GM13977 (cell line): Measurements from ENCODE around the gene LGR4.

Experiments
- DNase-seq: peaks from one replicate; pipeline ENCODE4 v3.0.0; 2012; ENCODE audit warnings: low spot score
- CTCF ChIP-seq: IDR thresholded peaks from 2 replicates; pipeline ENCODE4 v1.5.1; 2012; ENCODE audit warnings: mild to moderate bottlenecking, control low read depth; ENCODE audit not compliant: insufficient read depth; ENCODE audit errors: extremely low read depth, missing control alignments
- in situ Hi-C: fragments of 300-500 bp; cut with MboI; formaldehyde crosslinking; loops from one replicate; pipeline ENCODE4 v1.12.0; 2022; ENCODE audit warnings: low sequenced_read_pairs, low pct_unique_long_range_greater_than_20kb, mixed read lengths, inconsistent platforms; ENCODE audit not compliant: unreplicated experiment

The LGR4 gene

GRCh38 chr11:27355575-27356104, 117.0 kb downstream of the LGR4 start:
- in situ Hi-C loops = no loop called here
- no peak for DNase-seq
- TF ChIP-seq CTCF = no peak

GRCh38 chr11:27354359-27354965, 118.1 kb downstream of the LGR4 start:
- in situ Hi-C loops = no loop called here
- no peak for DNase-seq
- TF ChIP-seq CTCF = no peak

- in situ Hi-C loops = no loop called here
- TF ChIP-seq CTCF = no peak
- no peak for DNase-seq
Measured at GRCh38 chr11:27353593-27354358, 118.8 kb downstream of the LGR4 start.

GRCh38 chr11:27352781-27353180, 119.8 kb downstream of the LGR4 start:
- in situ Hi-C loops = no loop called here
- TF ChIP-seq CTCF = no peak
- no peak for DNase-seq

- TF ChIP-seq CTCF = no peak
- in situ Hi-C loops = no loop called here
- no peak for DNase-seq
Measured at GRCh38 chr11:27350511-27350910, 122.1 kb downstream of the LGR4 start.

GRCh38 chr11:27349919-27350318, 122.7 kb downstream of the LGR4 start:
- in situ Hi-C loops = no loop called here
- no peak for TF ChIP-seq CTCF
- DNase-seq = no peak
